B cell (primary cell): ENCODE data around the gene CLIC2. TPM values are rescaled to one million over a fixed set of nuclear protein-coding genes. Genes with fewer than 3 reads are reported as not detected.
"Not testable (repeated sequence)": the region's sequence is repeated elsewhere in the genome, so short reads cannot be mapped to it uniquely, and the experiment has no call there.

Experiments used
- ATAC-seq: fragments of 200-7000 bp; cut with Tn5 transposase; one replicate; pipeline ENCODE4 v1.10.0; 2021; ENCODE audit warnings: low read depth, mild to moderate bottlenecking, moderate number of reproducible peaks, moderate library complexity
- CTCF ChIA-PET: fragments of 350-600 bp; sonication (Branson Sonifier 250); formaldehyde crosslinking; loops from one replicate; lab custom pipeline; 2021; ENCODE audit warnings: antibody characterized with exemption, inconsistent platforms; lab: Charles Lee
- POLR2A ChIA-PET: fragments of 350-600 bp; sonication (Branson Sonifier 250); formaldehyde crosslinking; loops from one replicate; lab custom pipeline; 2021; ENCODE audit warnings: antibody characterized with exemption; lab: Charles Lee
- DNase-seq: peaks from one replicate; pipeline ENCODE4 v3.0.0; 2013
- H2AFZ ChIP-seq: 2 replicates; pipeline ENCODE4 v1.6.1; 2012; ENCODE audit warnings: mild to moderate bottlenecking, low read depth, low read length; ENCODE audit not compliant: insufficient read depth, poor library complexity, severe bottlenecking
- H3K27ac ChIP-seq, 2 donors: 1 replicate in 1 of 2; 2 replicates in 1 of 2; pipeline ENCODE4 v1.5.1; 2012 to 2013; ENCODE audit warnings: low read length in 2 of 2, mild to moderate bottlenecking in 2 of 2, moderate library complexity in 1 of 2
- H3K27me3 ChIP-seq, 4 experiments: fragments of 200-600 bp in 1 of 4; sonication (generic) in 1 of 4; replicated peaks in 1 of 4; 1 replicate in 2 of 4; 2 replicates in 2 of 4; pipeline versions ENCODE4 v1.6.1 to v1.7.0; 2013 to 2016; ENCODE audit warnings: low read length in 3 of 4, mild to moderate bottlenecking in 2 of 4, mixed read lengths in 1 of 4, moderate library complexity in 1 of 4; ENCODE audit not compliant: insufficient read depth in 4 of 4, control insufficient read depth in 3 of 4; ENCODE audit errors: control extremely low read depth in 1 of 4
- H3K36me3 ChIP-seq, 2 experiments: replicated peaks in 1 of 2; 1 replicate in 1 of 2; 2 replicates in 1 of 2; pipeline versions ENCODE4 v1.6.1 to v1.7.1; 2013; ENCODE audit warnings: low read length in 1 of 2; ENCODE audit not compliant: insufficient read depth in 2 of 2, control insufficient read depth in 1 of 2; ENCODE audit errors: control extremely low read depth in 1 of 2, extremely low read depth in 1 of 2
- H3K4me1 ChIP-seq, 2 donors: fragments of 200-600 bp in 1 of 2; sonication (generic) in 1 of 2; 1 replicate in 1 of 2; 2 replicates in 1 of 2; pipeline versions ENCODE4 v1.5.1 to v1.6.1; 2013 to 2017; ENCODE audit warnings: low read length in 2 of 2; ENCODE audit not compliant: control insufficient read depth in 2 of 2, insufficient read depth in 2 of 2
- H3K4me2 ChIP-seq: replicated peaks from 2 replicates; pipeline ENCODE3; 2012; ENCODE audit warnings: mild to moderate bottlenecking, low read depth, low read length; ENCODE audit not compliant: poor library complexity, severe bottlenecking
- H3K4me3 ChIP-seq, 5 experiments: fragments of 200-600 bp in 1 of 5; sonication (generic) in 1 of 5; 1 replicate in 3 of 5; 2 replicates in 2 of 5; pipeline versions ENCODE4 v1.5.1 to v1.7.0; 2011 to 2016; ENCODE audit warnings: low read length in 4 of 5, mild to moderate bottlenecking in 4 of 5, low read depth in 2 of 5, control low read depth in 1 of 5, moderate library complexity in 1 of 5; ENCODE audit not compliant: insufficient read depth in 1 of 5; ENCODE audit errors: control extremely low read depth in 1 of 5, extremely low read depth in 1 of 5
- H3K79me2 ChIP-seq: fragments of 200-600 bp; sonication (generic); one replicate; pipeline ENCODE4 v1.6.0; 2016; ENCODE audit warnings: low read length; ENCODE audit not compliant: control insufficient read depth, insufficient read depth
- H3K9ac ChIP-seq: fragments of 200-600 bp; sonication (generic); 2 replicates; pipeline ENCODE4 v1.6.1; 2017; ENCODE audit warnings: mild to moderate bottlenecking, low read length, moderate library complexity
- H3K9me3 ChIP-seq, 3 donors: one replicate each; pipeline versions ENCODE4 v1.6.1 to v1.7.1; 2013; ENCODE audit warnings: low read length in 2 of 3; ENCODE audit not compliant: control insufficient read depth in 2 of 3, insufficient read depth in 1 of 3; ENCODE audit errors: control extremely low read depth in 1 of 3
- H4K20me1 ChIP-seq: 2 replicates; pipeline ENCODE4 v1.6.0; 2012; ENCODE audit warnings: mild to moderate bottlenecking, low read length; ENCODE audit not compliant: insufficient read depth, control insufficient read depth, poor library complexity, severe bottlenecking
- H3K27ac Mint-ChIP-seq: one replicate; pipeline ENCODE4 v1.8.0; 2021; ENCODE audit warnings: mixed read lengths
- H3K27me3 Mint-ChIP-seq: one replicate; pipeline ENCODE4 v1.8.0; 2021; ENCODE audit warnings: mixed read lengths
- H3K4me1 Mint-ChIP-seq: one replicate; pipeline ENCODE4 v1.8.0; 2021; ENCODE audit warnings: mixed read lengths
- H3K4me3 Mint-ChIP-seq: one replicate; pipeline ENCODE4 v1.8.0; 2021; ENCODE audit warnings: mixed read lengths
- H3K9me3 Mint-ChIP-seq: one replicate; pipeline ENCODE4 v1.8.0; 2022; ENCODE audit warnings: mixed read lengths; ENCODE audit not compliant: insufficient read depth
- EZH2 ChIP-seq: IDR thresholded peaks from 2 replicates; pipeline ENCODE4 v1.6.1; 2012; ENCODE audit warnings: borderline replicate concordance, low read depth, mild to moderate bottlenecking, moderate library complexity, low read length; ENCODE audit not compliant: insufficient read depth, poor library complexity, severe bottlenecking
- WGBS: methylation state at CpG from one replicate; pipeline ENCODE4 v1.1.5; 2013; ENCODE audit warnings: missing lambda C conversion rate; ENCODE audit not compliant: insufficient coverage; 5-methylcytosine and 5-hydroxymethylcytosine counted together
- intact Hi-C: fragments of 100-400 bp; cut with micrococcal nuclease; formaldehyde crosslinking; loops from one replicate; pipeline ENCODE4 v1.10.0; 2022
- polyA minus RNA-seq: library from RNA; depleted of rRNA, polyadenylated mRNA; stranded (reverse); fragments of >200 nt; gene quantifications from 2 replicates; pipeline ENCODE4 v1.2.3, GENCODE V29; 2012
- polyA plus RNA-seq: library from polyadenylated mRNA; depleted of rRNA; stranded (reverse); fragments of >200 nt; gene quantifications from 2 replicates; pipeline ENCODE4 v1.2.3, GENCODE V29; 2012
- total RNA-seq, 2 donors: library from RNA; stranded (reverse); fragments of 120-200 nt in 1 of 2; gene quantifications; 1 replicate in 1 of 2; 2 replicates in 1 of 2; pipeline versions ENCODE4 v1.2.3 to v1.2.4, GENCODE V29; 2013 to 2022
- TF ChIP-seq, protein P1 (sequence below): fragments of 200-600 bp; IDR thresholded peaks from one replicate; pipeline ENCODE4 v1.8.0; 2022; ENCODE audit warnings: antibody characterized with exemption, mild to moderate bottlenecking

Gene CLIC2
- total RNA-seq (0.10 and 0.15 TPM in 2 replicates), polyA plus RNA-seq (0.13 and 0.16 TPM in 2 replicates), polyA minus RNA-seq (0.09 and 0.14 TPM in 2 replicates)
- 0.82 TPM for total RNA-seq (2013)

DNA sequence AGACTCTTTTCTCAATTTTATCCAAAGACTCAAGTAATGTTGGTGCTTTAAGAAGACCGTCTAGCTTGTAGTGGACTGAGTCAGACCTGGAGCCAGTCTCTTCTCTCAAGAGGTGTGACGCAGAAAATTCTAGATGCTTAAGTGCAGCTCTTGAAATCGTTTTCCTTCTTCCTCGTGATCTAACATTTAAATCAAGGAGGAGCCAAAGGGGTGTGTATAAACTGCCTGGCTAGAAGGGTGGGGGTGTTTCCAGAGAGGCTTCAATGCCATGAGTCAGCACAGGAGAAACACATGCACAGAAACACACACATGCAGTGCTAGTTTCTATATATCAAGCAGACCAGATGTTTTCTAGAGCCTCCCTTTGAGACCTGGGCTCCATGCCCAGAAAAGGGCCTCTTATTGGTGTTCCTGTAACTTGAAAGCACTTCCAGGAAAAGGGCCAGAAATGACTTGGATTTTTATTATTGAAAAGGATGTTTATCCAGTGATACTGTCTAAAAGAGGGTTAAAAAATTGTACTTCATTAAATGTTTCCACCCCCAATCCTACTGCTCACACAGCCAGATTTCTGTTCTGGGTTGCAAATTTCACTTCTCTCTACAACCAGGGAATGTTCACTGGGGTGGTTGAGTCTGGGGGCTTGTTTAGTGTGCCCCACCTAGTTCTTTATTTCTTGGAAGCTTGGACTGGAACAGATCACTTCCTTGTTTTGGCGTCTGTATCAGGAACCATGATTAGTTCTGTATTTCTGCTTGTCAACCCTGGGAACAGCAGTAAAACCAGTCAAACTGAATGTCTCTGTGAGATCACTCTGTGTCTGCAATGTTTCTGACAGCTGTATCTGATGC, at the start of gene CLIC2:
TSS of gene CLIC2 (minus strand) at position 129 of the 851 bp plus-strand sequence. CDS start 187 bp downstream, outside the sequence.
- no peaks in the 10 kb centered on the region for H4K20me1 ChIP-seq
- intact Hi-C loops = no loop called here
- no peak within 1 kb of the TSS for H3K27ac ChIP-seq
- DNase-seq (no peak), ATAC-seq (no peak)
- no peaks in the 10 kb centered on the region for H3K27me3 ChIP-seq
- no peak within 1 kb of the TSS for H3K4me2 ChIP-seq
- H3K36me3 ChIP-seq = no peaks in the 10 kb centered on the region
- H3K4me3 Mint-ChIP-seq = no peak within 1 kb of the TSS
- H3K9me3 ChIP-seq = no peaks in the 10 kb centered on the region
- H3K4me3 ChIP-seq = no peak within 1 kb of the TSS
- H3K9ac ChIP-seq = no peak within 1 kb of the TSS
- H3K9me3 Mint-ChIP-seq = no peaks in the 10 kb centered on the region
- H3K27me3 Mint-ChIP-seq = peaks cover 5% of the 10 kb centered on the region
- ChIA-PET CTCF (no interaction called here), POLR2A (no interaction called here)
- H3K79me2 ChIP-seq = no peaks in the 10 kb centered on the region
- H3K27ac Mint-ChIP-seq = no peak within 1 kb of the TSS
- WGBS = 27% methylated on average over 3 of the region's 5 CpGs
- no peak within 1 kb of the TSS for H2AFZ ChIP-seq
- no peaks in the 10 kb centered on the region for H3K4me1 ChIP-seq
- TF ChIP-seq EZH2 = no peak
- TF ChIP-seq, protein P1, sequence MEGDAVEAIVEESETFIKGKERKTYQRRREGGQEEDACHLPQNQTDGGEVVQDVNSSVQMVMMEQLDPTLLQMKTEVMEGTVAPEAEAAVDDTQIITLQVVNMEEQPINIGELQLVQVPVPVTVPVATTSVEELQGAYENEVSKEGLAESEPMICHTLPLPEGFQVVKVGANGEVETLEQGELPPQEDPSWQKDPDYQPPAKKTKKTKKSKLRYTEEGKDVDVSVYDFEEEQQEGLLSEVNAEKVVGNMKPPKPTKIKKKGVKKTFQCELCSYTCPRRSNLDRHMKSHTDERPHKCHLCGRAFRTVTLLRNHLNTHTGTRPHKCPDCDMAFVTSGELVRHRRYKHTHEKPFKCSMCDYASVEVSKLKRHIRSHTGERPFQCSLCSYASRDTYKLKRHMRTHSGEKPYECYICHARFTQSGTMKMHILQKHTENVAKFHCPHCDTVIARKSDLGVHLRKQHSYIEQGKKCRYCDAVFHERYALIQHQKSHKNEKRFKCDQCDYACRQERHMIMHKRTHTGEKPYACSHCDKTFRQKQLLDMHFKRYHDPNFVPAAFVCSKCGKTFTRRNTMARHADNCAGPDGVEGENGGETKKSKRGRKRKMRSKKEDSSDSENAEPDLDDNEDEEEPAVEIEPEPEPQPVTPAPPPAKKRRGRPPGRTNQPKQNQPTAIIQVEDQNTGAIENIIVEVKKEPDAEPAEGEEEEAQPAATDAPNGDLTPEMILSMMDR = no peak
- H3K4me1 Mint-ChIP-seq = no peaks in the 10 kb centered on the region

DNA sequence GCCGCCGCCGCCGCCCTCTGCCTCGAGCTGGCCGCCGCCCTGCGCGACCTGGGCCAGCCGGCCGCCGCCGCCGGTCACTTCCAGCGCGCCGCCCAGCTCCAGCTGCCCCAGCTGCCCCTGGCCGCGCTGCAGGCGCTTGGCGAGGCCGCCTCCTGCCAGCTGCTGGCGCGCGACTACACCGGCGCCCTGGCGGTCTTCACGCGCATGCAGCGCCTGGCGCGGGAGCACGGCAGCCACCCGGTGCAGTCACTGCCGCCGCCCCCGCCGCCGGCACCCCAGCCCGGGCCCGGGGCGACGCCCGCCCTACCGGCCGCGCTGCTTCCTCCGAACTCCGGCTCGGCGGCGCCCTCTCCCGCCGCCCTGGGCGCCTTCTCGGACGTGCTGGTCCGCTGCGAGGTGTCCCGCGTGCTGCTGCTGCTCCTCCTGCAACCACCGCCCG, 48.1 kb upstream of the CLIC2 start:
- H3K4me3 Mint-ChIP-seq, H3K9ac ChIP-seq, intact Hi-C loops, H4K20me1 ChIP-seq, H3K9me3 Mint-ChIP-seq, POLR2A ChIA-PET, H3K4me3 ChIP-seq, H3K4me1 Mint-ChIP-seq, H3K27ac Mint-ChIP-seq, H3K79me2 ChIP-seq, CTCF ChIA-PET, H3K27ac ChIP-seq, H3K27me3 ChIP-seq, H2AFZ ChIP-seq, DNase-seq, H3K4me2 ChIP-seq, H3K27me3 Mint-ChIP-seq, H3K9me3 ChIP-seq, H3K36me3 ChIP-seq, H3K4me1 ChIP-seq: not testable (repeated sequence)
- WGBS = no CpG with 5 or more reads among the region's 64 CpGs
- peak; percentile 48 for ATAC-seq

DNA sequence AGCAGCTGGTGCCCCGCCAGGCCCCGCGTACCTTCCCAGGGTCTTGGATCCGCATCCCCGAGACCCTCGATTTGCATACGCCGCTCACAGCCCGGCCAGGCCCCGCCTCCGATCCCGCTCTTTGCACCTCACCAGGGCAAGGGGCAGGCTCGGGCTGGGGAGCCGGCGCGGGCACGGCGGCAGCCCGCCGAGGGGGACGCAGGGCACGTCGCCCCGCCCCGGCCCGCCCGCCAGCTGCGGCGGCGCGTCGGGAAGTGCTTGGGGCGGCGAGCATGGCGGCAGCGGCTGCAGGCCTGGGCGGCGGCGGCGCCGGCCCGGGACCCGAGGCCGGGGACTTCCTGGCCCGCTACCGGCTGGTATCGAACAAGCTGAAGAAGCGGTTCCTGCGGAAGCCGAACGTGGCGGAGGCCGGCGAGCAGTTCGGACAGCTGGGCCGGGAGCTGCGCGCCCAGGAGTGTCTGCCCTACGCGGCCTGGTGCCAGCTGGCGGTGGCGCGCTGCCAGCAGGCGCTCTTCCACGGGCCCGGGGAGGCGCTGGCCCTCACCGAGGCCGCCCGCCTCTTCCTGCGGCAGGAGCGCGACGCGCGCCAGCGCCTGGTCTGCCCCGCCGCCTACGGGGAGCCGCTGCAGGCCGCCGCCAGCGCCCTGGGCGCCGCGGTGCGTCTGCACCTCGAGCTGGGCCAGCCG, 47.6 kb upstream of the CLIC2 start, which contains the start of gene F8A2:
TSS of gene F8A2 (plus strand) at position 253 of the 686 bp plus-strand sequence. CDS start at position 273, 20 bp downstream.
- H3K79me2 ChIP-seq = not testable (repeated sequence)
- WGBS = no CpG with 5 or more reads among the region's 90 CpGs

More for the DNA sequence above, 47.6 kb upstream of the CLIC2 start, which contains the start of gene F8A2:
- DNase-seq, H3K27ac ChIP-seq, H3K27ac Mint-ChIP-seq, CTCF ChIA-PET, H3K4me3 Mint-ChIP-seq, H3K9me3 Mint-ChIP-seq, H3K9ac ChIP-seq, H3K4me1 Mint-ChIP-seq, H3K36me3 ChIP-seq, H4K20me1 ChIP-seq, H3K27me3 ChIP-seq, H3K4me1 ChIP-seq, H3K9me3 ChIP-seq, H2AFZ ChIP-seq, POLR2A ChIA-PET, intact Hi-C loops, H3K4me2 ChIP-seq, H3K4me3 ChIP-seq, H3K27me3 Mint-ChIP-seq: not testable (repeated sequence)
- ATAC-seq = peak; percentile 84
